GM19455 (cell line): ENCODE measurements around the gene RALA.
"Not testable (repeated sequence)": the region's sequence is repeated elsewhere in the genome, so short reads cannot be mapped to it uniquely, and the experiment has no call there.

ENCODE experiments used
- ATAC-seq: cut with Tn5 transposase; IDR thresholded peaks from one replicate; pipeline ENCODE4 v1.9.1; 2021; ENCODE audit not compliant: unreplicated experiment

RALA gene

GRCh38 chr7:39645482-39646407 lies 22.4 kb downstream of the RALA start:
- no peak for ATAC-seq

DNA sequence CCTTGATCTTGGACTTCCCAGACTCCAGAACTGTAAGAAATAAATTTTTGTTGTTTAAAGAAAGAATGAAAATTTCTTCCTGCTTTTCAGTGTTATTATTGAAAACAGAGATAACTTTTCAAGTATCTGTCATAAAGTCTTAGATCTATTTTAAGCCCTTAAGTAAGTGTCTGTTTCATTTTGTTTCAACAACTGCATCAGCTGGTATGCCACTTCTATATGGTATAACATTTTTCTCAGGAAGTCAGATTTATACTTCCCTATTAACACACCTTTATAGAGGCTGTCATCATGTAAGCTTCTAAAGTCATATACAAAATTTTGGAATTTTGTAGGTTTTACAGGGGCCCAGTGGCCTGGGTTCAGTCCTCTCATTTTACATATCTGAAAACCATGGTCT lies 24.4 kb downstream of the RALA start:
- no peak for ATAC-seq

DNA sequence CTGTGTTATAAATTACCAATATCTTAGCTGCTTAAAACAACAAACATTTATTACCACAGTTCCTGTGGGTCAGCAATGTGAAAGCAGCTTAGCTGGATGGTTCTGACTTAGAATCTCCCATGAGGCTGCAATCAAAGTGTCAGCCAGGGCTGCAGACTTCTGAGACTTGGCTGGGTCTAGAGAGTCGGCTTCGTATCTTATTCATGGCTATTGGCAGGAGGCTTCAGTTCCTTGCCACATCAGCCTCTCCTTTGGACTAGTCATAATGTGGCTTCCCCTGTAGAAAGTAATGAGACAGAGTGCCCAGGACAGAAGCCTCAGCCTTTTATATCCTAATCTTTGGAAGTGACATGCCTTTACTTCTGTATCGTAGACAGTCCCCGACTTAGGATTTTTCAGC lies 27.3 kb downstream of the RALA start:
- no peak for ATAC-seq

DNA sequence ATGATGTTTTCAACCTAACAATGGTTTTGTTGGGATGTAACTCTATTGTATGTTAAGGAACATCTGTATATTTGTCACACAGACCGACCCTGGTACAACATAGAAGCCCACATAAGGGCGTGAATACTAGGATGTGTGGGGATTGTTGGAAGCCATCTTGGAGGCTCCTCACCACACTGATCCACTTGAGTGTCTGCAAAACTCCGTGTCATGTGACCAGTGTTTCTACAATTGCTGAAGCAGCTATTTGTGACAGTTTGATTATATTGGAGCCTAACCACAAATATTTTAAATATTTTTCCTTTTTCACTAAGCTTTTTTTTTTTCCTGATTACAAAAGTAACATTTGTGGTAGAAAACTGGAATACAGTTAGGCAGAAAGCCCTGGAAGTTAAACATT lies 27.9 kb downstream of the RALA start:
- no peak for ATAC-seq

- ATAC-seq = no peak
These were observed 33.0 kb downstream of the RALA start for GRCh38 chr7:39656415-39656814.

- ATAC-seq = no peak
These were observed 36.1 kb downstream of the RALA start for GRCh38 chr7:39659356-39660013.

DNA sequence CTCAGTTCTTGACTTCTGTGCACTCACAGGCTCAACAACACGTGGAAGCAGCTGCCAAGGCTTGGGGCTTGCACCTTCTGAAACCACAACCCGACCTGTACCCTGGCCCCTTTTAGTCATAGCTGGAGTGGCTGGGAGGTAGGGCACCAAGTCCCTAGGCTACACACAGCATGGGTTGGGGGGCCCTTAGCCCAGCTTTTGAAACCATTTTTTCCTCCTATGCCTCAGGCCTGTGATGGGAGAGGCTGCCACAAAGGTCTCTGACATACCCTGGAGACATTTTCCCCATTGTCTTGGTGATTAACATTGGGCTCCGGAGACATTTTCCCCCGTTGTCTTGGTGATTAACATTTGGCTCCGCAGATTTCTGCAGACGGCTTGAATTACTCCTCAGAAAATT lies 38.6 kb downstream of the RALA start:
- ATAC-seq = no peak

- no peak for ATAC-seq
These were observed 39.9 kb downstream of the RALA start for GRCh38 chr7:39663263-39663662.

- no peak for ATAC-seq
These were observed 40.7 kb downstream of the RALA start for GRCh38 chr7:39664057-39664456.

DNA sequence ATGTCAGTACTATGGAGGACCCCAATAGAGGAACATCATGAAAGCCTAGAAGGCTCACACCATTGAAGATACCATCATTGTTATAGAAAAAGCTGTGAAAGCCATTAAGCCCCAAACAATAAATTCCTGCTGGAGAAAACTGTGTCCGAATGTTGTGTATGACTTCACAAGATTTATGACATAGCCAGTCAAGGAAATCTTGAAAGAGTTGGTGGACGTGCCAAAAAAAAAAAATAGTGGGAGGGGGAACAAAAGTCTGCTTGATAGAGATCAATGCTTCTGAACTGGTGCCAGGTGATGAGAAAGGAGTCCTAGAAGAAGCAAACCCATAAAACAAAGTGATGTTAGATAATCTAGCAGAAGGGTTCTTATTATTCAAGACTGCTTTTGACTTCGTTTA lies 41.2 kb downstream of the RALA start:
- no peak for ATAC-seq

DNA sequence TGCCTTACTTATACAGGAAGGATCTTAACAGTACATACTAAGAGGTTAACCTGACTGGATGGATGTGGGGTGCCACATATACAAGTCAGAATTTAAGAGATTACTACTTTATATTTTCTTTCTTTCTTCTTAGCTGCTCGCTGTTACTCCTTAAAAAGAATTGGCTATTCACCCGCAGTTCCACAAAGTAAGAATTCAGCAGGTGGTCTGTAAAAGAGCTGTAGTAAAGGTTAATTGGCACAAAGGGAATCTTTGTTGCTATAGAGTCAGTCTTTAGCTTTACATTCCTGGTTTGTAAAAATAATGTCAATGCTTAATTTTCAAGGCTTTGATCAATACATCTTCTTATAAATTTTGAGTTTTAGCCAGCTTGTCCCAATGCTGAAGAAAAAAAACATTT lies 43.2 kb downstream of the RALA start:
- no peak for ATAC-seq

DNA sequence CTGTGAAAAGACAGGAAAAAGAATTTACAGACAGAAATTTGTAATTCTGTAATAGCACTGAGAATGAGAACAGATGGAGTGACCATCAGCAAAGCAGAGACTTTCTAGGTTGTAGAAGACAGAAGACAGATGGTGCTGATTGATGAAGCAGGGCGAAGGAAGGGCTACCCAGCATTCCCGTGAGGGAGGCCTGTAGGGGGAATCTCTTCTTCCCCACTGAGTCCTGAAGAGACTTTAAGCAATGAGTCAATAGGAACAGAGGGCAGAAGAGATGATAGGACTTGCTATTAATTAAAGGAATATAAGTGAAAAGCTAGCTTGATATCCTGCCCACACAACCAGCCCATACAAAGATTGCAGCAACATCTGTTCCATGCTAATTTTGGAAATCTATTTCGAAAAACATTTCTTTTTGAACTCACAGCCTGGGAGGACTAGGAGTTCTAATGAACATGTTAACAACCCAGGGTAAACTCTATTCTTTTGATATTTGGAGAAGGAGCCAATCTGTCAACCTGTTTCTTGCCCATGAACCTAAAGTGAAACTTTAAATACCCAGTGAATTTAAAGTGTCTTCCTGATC lies 44.1 kb downstream of the RALA start:
- no peak for ATAC-seq

DNA sequence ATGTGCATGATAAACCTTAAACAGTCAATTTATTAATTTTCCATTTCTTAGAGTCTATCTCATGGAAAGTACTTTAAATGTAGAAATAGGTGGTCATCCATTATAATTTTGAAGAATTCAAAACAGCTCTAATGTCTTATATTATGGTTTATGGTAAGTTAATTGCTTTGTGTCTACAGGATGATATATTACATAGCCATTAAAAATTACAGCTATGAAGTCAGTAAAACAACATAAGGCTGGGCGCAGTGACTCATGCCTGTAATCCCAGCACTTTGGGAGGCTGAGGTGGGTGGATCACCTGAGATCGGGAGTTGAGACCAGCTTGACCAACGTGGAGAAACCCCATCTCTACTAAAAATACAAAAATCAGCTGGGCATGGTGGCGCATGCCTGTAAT lies 44.9 kb downstream of the RALA start:
- not testable (repeated sequence) for ATAC-seq

GRCh38 chr7:39670052-39670451 lies 46.7 kb downstream of the RALA start:
- no peak for ATAC-seq

- ATAC-seq = no peak
These were observed 47.6 kb downstream of the RALA start for GRCh38 chr7:39670934-39671333.

DNA sequence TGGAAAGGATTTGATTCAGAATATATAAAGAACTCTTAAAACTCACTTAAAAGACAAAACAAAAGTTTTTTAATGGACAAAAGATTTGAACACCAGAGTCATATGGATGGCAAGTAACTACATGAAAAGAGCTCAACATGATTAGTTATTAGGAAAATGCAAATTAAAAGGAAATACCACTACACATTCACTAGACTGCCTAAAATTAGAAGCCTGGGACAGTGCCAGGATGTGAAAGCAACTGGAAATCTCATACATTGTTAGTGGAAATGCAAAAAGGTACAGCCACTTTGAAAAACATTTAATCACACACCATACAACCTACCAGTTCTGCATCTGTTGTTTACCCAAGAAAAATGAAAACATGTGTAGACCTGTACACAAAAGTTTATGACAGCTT lies 48.8 kb downstream of the RALA start:
- no peak for ATAC-seq

DNA sequence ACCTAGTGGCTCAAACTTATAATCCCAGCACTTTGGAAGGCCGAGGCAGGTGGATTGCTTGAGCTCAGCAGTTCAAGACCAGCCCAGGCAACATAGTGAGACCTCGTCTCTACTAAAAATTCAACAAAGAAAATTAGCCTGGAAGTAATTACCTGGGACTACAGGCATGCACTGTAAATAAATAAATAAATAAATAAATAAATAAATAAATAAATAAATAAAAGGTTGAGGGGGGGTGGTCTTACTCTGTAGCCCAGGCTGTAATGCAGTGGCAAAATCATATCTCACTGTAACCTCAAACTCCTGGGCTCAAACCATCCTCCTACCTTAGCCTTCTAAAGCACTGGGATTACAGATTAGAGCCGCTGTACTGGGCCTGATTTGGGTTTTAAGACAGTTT lies 50.5 kb downstream of the RALA start:
- no peak for ATAC-seq

GRCh38 chr7:39674406-39674805 lies 51.0 kb downstream of the RALA start:
- no peak for ATAC-seq

- ATAC-seq = no peak
These were observed 53.0 kb downstream of the RALA start for GRCh38 chr7:39676346-39676745.

DNA sequence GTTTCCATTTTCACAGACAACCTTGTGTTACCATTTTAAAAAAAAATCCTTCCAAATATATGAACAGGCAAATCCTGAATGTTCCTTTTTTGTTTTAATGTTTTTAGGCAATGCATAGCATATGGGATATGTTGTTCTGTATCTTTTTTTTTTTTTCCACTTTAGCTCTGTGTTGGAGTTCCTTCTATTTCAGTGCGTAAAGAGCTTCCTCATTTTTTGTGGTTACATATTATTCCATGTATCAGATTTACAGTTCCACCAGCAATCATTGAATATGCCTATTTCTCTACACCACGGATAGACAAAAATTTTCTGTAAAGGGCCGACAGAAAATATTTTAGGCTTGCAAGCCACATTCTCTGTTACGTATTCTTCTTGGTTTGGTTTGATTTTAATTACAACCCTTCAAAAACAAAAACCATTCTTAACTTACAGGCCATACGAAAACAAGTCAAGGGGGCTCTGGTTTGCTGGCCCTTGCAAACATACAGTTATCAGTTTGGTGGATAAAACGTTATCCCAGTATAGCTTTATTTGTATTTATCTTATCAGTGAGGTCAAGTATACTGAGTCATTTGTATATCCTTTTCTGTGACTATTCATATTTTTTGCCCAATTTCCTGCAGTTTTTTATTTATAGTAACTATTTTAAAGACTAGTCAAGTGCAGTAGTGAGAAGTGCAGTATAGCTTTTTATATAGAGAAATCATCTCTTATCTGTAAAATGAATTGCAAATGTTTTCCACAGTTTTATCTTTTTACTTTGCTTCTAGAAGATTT lies 55.7 kb downstream of the RALA start:
- no peak for ATAC-seq

GRCh38 chr7:39679874-39680273 lies 56.5 kb downstream of the RALA start:
- not testable (repeated sequence) for ATAC-seq
